HCT116 (cell line): ENCODE data around the gene PDE10A. TPM values are rescaled to one million over a fixed set of nuclear protein-coding genes. Genes with fewer than 3 reads are reported as not detected.

Experiments
- ATAC-seq: fragments of 200-7000 bp; cut with Tn5 transposase; 2 replicates; pipeline ENCODE4 v1.9.1; 2020; ENCODE audit warnings: mild to moderate bottlenecking, moderate library complexity
- BruUV-seq: library from RNA; stranded (reverse); fragments of 400-500 nt; replicated peaks from 2 replicates; lab custom pipeline; 2021; lab: Mats Ljungman, UMichigan
- CTCF ChIA-PET: fragments of 300-600 bp; sonication (Branson Sonifier 250); formaldehyde crosslinking; loops from one replicate; lab custom pipeline; 2021; ENCODE audit warnings: antibody characterized with exemption; lab: Charles Lee
- POLR2A ChIA-PET: fragments of 300-600, 350-600 bp; sonication (Branson Sonifier 250); formaldehyde crosslinking; loops from one replicate; lab custom pipeline; 2021; ENCODE audit warnings: antibody characterized with exemption; lab: Charles Lee
- RAD21 ChIA-PET, 2 experiments: fragments of 300-600 bp; sonication (Branson Sonifier 250); formaldehyde crosslinking; loops; one replicate each; lab custom pipeline; 2023; ENCODE audit warnings: low total read pairs in 2 of 2; ENCODE audit not compliant: uncharacterized antibody in 2 of 2, unreplicated experiment in 2 of 2, low non-redundant PET in 1 of 2; lab: Charles Lee
- DNase-seq: peaks from one replicate; pipeline ENCODE4 v3.0.0-alpha.2; 2010; ENCODE audit warnings: low read depth, low spot score
- H2AFZ ChIP-seq: fragments of 200-600 bp; shearing (Covaris generic), sonication (generic); 2 replicates; pipeline ENCODE4 v1.6.1; 2017; ENCODE audit warnings: low read depth, mixed run types, mixed read lengths, antibody characterized with exemption, low read length; ENCODE audit not compliant: poor library complexity, severe bottlenecking
- H3K27ac ChIP-seq: 2 replicates; pipeline ENCODE4 v1.5.1; 2012; ENCODE audit warnings: low read depth, low read length
- H3K27me3 ChIP-seq: fragments of 200-600 bp; sonication (generic); 2 replicates; pipeline ENCODE4 v1.6.1; 2016; ENCODE audit warnings: mixed run types, low read length, mixed read lengths; ENCODE audit not compliant: insufficient read depth
- H3K36me3 ChIP-seq, 2 experiments: fragments of 200-500 bp in 1 of 2; fragments of 200-600 bp in 1 of 2; sonication (Bioruptor generic) in 1 of 2; sonication (generic) in 1 of 2; 2 replicates each; pipeline versions ENCODE4 v1.5.1 to v1.6.1; 2014 to 2016; ENCODE audit warnings: low read length in 2 of 2, inconsistent platforms in 1 of 2, mixed read lengths in 1 of 2, mixed run types in 1 of 2; ENCODE audit not compliant: insufficient read depth in 2 of 2, control insufficient read depth in 1 of 2
- H3K4me1 ChIP-seq, 2 experiments: fragments of 200-600 bp in 1 of 2; sonication (generic) in 1 of 2; 2 replicates each; pipeline versions ENCODE4 v1.5.1 to v1.6.1; 2012 to 2017; ENCODE audit warnings: low read length in 2 of 2, inconsistent platforms in 1 of 2, mild to moderate bottlenecking in 1 of 2, mixed read lengths in 1 of 2, mixed run types in 1 of 2, moderate library complexity in 1 of 2; ENCODE audit not compliant: insufficient read depth in 2 of 2, control insufficient read depth in 1 of 2
- H3K4me2 ChIP-seq: fragments of 200-600 bp; sonication (generic); 2 replicates; pipeline ENCODE4 v1.6.1; 2017; ENCODE audit warnings: mixed run types, low read length, mixed read lengths
- H3K4me3 ChIP-seq, 2 experiments: fragments of 200-600 bp in 1 of 2; sonication (generic) in 1 of 2; replicated peaks in 1 of 2; 2 replicates each; pipeline ENCODE4 v1.5.1; 2011 to 2016; ENCODE audit warnings: low read length in 2 of 2, control low read depth in 1 of 2, low read depth in 1 of 2, mild to moderate bottlenecking in 1 of 2, mixed read lengths in 1 of 2, mixed run types in 1 of 2
- H3K79me2 ChIP-seq: fragments of 200-600 bp; sonication (generic); 2 replicates; pipeline ENCODE4 v1.6.1; 2017; ENCODE audit warnings: mild to moderate bottlenecking, mixed run types, low read length, moderate library complexity, mixed read lengths; ENCODE audit not compliant: insufficient read depth
- H3K9ac ChIP-seq: fragments of 200-600 bp; sonication (generic); 2 replicates; pipeline ENCODE4 v1.6.1; 2016; ENCODE audit warnings: low read length, mixed read lengths
- H3K9me2 ChIP-seq: fragments of 200-600 bp; sonication (generic), shearing (Covaris generic); 2 replicates; pipeline ENCODE4 v1.6.1; 2017; ENCODE audit warnings: mixed run types, mild to moderate bottlenecking, moderate library complexity; ENCODE audit not compliant: insufficient read depth
- H3K9me3 ChIP-seq, 2 experiments: fragments of 200-500 bp in 1 of 2; fragments of 200-600 bp in 1 of 2; sonication (Bioruptor generic) in 1 of 2; sonication (generic) in 1 of 2; 2 replicates each; pipeline ENCODE4 v1.6.1; 2014 to 2017; ENCODE audit warnings: low read length in 2 of 2, mixed read lengths in 2 of 2, inconsistent platforms in 1 of 2, low read depth in 1 of 2, mild to moderate bottlenecking in 1 of 2, mixed run types in 1 of 2, moderate library complexity in 1 of 2; ENCODE audit not compliant: control insufficient read depth in 1 of 2, insufficient read depth in 1 of 2
- H4K20me1 ChIP-seq: fragments of 200-600 bp; sonication (generic), shearing (Covaris generic); 2 replicates; pipeline ENCODE4 v1.6.1; 2017; ENCODE audit warnings: mixed run types, mild to moderate bottlenecking, moderate library complexity; ENCODE audit not compliant: insufficient read depth
- CBX3 ChIP-seq: IDR thresholded peaks from 2 replicates; pipeline ENCODE4 v1.6.1; 2012; ENCODE audit warnings: low read depth
- CTCF ChIP-seq, 3 experiments: fragments of 200-600 bp in 1 of 3; sonication (generic) in 1 of 3; IDR thresholded peaks in 2 of 3; conservative IDR thresholded peaks in 1 of 3; 2 replicates each; pipeline ENCODE4 v1.5.1; 2012 to 2017; ENCODE audit warnings: low read depth in 2 of 3, low read length in 2 of 3, antibody characterized with exemption in 1 of 3, borderline replicate concordance in 1 of 3, control low read depth in 1 of 3, mild to moderate bottlenecking in 1 of 3, mixed read lengths in 1 of 3, mixed run types in 1 of 3, moderate library complexity in 1 of 3; ENCODE audit not compliant: insufficient read depth in 1 of 3
- EZH2 ChIP-seq: fragments of 200-600 bp; sonication (generic); IDR thresholded peaks from 2 replicates; pipeline ENCODE4 v1.6.1; 2017; ENCODE audit warnings: antibody characterized with exemption, mixed run types
- FOSL1 ChIP-seq: IDR thresholded peaks from 2 replicates; pipeline ENCODE4 v1.6.1; 2012; ENCODE audit warnings: low read depth
- JUND ChIP-seq: IDR thresholded peaks from 2 replicates; pipeline ENCODE4 v1.6.1; 2012
- MAX ChIP-seq: IDR thresholded peaks from 2 replicates; pipeline ENCODE4 v1.6.1; 2012
- POLR2A ChIP-seq: IDR thresholded peaks from 2 replicates; pipeline ENCODE4 v1.7.0; 2011; ENCODE audit warnings: borderline replicate concordance; ENCODE audit not compliant: insufficient read depth, insufficient read length; ENCODE audit errors: extremely low read depth
- RAD21 ChIP-seq: IDR thresholded peaks from 2 replicates; pipeline ENCODE4 v1.6.1; 2012; ENCODE audit warnings: low read depth, mild to moderate bottlenecking
- REST ChIP-seq: IDR thresholded peaks from 2 replicates; pipeline ENCODE4 v1.6.1; 2012; ENCODE audit warnings: low read depth
- SRF ChIP-seq: IDR thresholded peaks from 2 replicates; pipeline ENCODE4 v1.6.1; 2012; ENCODE audit warnings: low read depth
- TCF7L2 ChIP-seq: IDR thresholded peaks from 2 replicates; pipeline ENCODE4 v1.7.0; 2011; ENCODE audit warnings: borderline replicate concordance, inconsistent platforms; ENCODE audit not compliant: insufficient read depth, insufficient read length; ENCODE audit errors: extremely low read depth
- ZFX ChIP-seq: fragments of 450-650 bp; IDR thresholded peaks from 2 replicates; pipeline ENCODE4 v1.6.1; 2017
- ZNF274 ChIP-seq: fragments of 200-500 bp; sonication (Bioruptor generic); IDR thresholded peaks from 2 replicates; pipeline ENCODE4 v1.6.1; 2014; ENCODE audit warnings: mild to moderate bottlenecking, low read depth, low read length, inconsistent platforms
- intact Hi-C: fragments of 100-400 bp; cut with micrococcal nuclease; formaldehyde crosslinking; loops from 2 replicates; pipeline ENCODE4 v1.10.0; 2022
- total RNA-seq: library from RNA; stranded (reverse); gene quantifications from one replicate; pipeline ENCODE4 v1.2.1, GENCODE V29; 2021; ENCODE audit not compliant: unreplicated experiment
- TF ChIP-seq, protein P1 (sequence below): IDR thresholded peaks from 2 replicates; pipeline ENCODE4 v1.6.1; 2011; ENCODE audit warnings: mild to moderate bottlenecking, low read length, moderate library complexity; ENCODE audit not compliant: insufficient replicate concordance; ENCODE audit errors: extremely low read depth
- TF ChIP-seq, protein P2 (sequence below): IDR thresholded peaks from 2 replicates; pipeline ENCODE4 v1.6.1; 2012

The PDE10A gene
- total RNA-seq, 1 experiment from 2014 or later = 0.37 TPM

- TF ChIP-seq CBX3 (no peak), FOSL1 (no peak), ZNF274 (no peak), ZFX (no peak)
Observed at GRCh38 chr6:165600606-165601005, 62.4 kb downstream of the PDE10A start (continued).

GRCh38 chr6:165599596-165600487, 63.2 kb downstream of the PDE10A start:
- RAD21 ChIA-PET = no interaction called here
- POLR2A ChIA-PET = no interaction called here
- Histone ChIP-seq H4K20me1 (no peaks in the 10 kb centered on the region), H3K4me3 (no peak overlapping the region), H3K9me2 (no peaks in the 10 kb centered on the region), H3K27me3 (no peaks in the 10 kb centered on the region), H3K4me1 (no peaks in the 10 kb centered on the region), H3K79me2 (no peaks in the 10 kb centered on the region), H3K4me2 (no peak overlapping the region), H3K9me3 (no peaks in the 10 kb centered on the region), H3K27ac (no peak overlapping the region), H3K36me3 (no peaks in the 10 kb centered on the region), H3K9ac (no peak overlapping the region), H2AFZ (no peak overlapping the region)
- intact Hi-C loops = no loop called here
- BruUV-seq = no TSS peak
- no peak for TF ChIP-seq MAX
- TF ChIP-seq, protein P1, sequence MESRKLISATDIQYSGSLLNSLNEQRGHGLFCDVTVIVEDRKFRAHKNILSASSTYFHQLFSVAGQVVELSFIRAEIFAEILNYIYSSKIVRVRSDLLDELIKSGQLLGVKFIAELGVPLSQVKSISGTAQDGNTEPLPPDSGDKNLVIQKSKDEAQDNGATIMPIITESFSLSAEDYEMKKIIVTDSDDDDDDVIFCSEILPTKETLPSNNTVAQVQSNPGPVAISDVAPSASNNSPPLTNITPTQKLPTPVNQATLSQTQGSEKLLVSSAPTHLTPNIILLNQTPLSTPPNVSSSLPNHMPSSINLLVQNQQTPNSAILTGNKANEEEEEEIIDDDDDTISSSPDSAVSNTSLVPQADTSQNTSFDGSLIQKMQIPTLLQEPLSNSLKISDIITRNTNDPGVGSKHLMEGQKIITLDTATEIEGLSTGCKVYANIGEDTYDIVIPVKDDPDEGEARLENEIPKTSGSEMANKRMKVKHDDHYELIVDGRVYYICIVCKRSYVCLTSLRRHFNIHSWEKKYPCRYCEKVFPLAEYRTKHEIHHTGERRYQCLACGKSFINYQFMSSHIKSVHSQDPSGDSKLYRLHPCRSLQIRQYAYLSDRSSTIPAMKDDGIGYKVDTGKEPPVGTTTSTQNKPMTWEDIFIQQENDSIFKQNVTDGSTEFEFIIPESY = no peak
- no peak for TF ChIP-seq SRF
- no peak for TF ChIP-seq CBX3
- no peak for TF ChIP-seq EZH2
- TF ChIP-seq CTCF (IDR thresholded peaks at IDR 0.05 in 2 of 3, conservative IDR thresholded peaks at IDR 0.05 in 1 of 3; ENCODE audit: borderline replicate concordance in 1 of 3, insufficient read depth in 1 of 3, low read depth in 2 of 3, low read length in 2 of 3) = no peak
- TF ChIP-seq, protein P2, sequence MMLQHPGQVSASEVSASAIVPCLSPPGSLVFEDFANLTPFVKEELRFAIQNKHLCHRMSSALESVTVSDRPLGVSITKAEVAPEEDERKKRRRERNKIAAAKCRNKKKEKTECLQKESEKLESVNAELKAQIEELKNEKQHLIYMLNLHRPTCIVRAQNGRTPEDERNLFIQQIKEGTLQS = no peak
- TF ChIP-seq REST = no peak
- no peak for TF ChIP-seq RAD21
- no peak for TF ChIP-seq JUND
- no peak for TF ChIP-seq TCF7L2
- no peak for TF ChIP-seq POLR2A
- no peak for DNase-seq
- no peak for ATAC-seq
- CTCF ChIA-PET = no interaction called here
